Stimulated activated CD4-positive, alpha-beta T cell treated with anti-CD3 and anti-CD28 coated beads, Interleukin-4, amount 100 ng/mL, for 1 hour (primary cell): Measurements from ENCODE around the gene TMEM232.

Source experiments
- DNase-seq: peaks from one replicate; pipeline ENCODE4 v3.0.0-alpha.2; 2020

TMEM232 gene

DNA sequence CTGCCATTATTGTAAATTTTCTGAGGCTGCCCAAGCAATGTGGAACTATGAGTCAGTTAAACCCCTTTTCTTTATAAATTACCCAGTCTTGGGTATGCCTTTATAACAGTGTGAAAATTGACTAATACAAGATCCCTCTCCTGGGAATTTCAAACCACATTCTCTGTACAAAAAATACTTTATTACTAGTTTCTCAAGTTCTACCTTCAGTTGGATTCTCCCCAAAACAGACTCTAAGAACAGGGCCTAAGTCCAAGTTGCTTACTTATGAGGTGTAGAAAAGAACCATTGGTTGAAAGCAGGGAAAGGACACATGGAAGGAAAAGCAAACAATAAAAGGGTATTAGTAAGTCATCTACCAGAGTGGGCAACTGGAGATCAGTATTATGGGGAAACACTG is 343.2 kb downstream of the TMEM232 start:
- DNase-seq: no peak

DNA sequence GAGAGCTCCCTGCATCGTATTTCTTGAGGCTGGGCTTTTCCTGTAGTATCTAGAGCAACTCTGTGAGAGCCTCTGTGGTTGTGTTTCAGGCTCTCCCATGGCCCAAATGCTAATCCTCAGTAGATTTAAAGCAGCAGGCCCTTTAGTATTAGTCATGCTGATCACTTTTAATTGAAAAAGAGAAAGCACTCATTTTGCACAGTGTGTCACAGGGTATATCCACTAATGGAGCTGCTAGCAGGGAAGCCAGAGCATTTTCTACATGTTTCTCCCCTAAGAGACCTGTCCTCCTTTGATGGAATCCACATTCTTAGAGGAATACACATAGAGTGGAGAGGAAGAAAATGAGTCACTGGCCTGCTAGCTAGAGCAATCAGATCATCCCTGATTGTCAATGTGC is 348.5 kb downstream of the TMEM232 start:
- no peak for DNase-seq

DNA sequence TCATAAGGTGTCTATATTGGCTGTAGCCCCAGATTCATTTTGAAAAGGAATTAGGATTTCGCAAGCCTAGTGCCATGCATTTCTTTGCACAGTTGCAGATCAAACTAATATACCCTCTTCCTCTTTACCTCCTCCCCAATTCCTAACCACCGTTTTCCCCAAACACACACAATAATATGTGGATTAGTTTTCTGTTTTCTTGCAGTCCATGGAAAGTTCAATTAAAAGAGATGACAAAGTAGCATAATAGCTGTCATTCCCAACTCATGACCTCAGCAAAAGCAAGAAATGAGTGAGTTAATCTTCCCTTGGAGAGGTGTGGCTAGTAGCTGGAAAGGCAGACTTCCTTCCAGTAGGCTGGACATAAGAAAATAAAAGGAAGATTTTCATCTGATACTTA is 349.1 kb downstream of the TMEM232 start:
- DNase-seq: no peak

GRCh38 chr5:110376281-110376951 is 350.1 kb downstream of the TMEM232 start:
- no peak for DNase-seq

DNA sequence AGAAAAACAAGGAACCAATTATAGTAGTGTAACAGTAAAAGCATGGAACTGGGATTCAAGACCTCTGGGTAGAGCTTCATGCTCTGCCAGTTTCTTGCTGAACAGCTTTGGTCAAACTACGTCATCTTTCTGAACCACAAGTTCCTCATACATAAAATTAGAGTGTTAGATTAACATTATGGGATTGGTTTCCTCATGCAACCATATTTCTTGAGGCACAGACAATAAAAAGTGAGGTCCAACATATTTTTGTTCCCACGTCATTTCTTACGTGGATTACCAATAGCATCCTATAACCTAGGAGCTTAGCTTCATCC is 354.8 kb downstream of the TMEM232 start:
- DNase-seq: no peak

DNA sequence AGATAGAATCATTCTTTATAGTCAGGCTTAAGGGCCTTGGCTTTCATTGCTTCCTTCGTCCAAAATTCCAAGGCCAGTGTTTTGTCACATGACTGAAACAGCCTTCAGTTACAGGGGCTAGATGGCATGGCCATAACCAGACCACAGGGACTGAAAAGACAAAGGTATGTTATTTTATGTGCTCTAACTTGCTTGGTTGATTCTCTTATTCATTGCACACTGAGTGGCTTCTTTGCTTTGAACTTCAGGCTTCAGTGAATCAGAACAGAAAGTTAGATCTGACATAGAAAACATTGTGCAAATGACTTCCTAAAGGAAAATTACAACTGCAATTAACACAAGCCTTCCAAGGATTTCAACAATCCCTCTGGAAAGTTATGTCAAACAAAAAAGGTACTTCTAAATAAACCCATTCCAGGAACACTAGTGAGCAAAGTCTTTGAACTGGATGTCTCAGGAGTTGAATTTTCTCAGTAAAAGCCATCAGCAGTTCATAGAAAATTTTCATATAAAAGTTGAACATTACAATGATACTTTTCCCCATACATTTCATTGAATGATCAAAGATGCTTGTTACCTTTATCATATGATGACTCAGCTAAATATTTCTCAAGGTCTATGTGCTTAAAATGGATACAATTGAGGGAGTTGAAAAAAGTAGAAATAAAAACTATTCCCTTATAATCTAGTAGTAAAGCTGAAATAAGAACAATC is 355.3 kb downstream of the TMEM232 start:
- no peak for DNase-seq
